CD4-positive, alpha-beta T cell treated with Interferon gamma for 1 hour (primary cell): ENCODE data around the gene ATP5PO.

Experiments used
- DNase-seq: peaks from one replicate; pipeline ENCODE4 v3.0.0-alpha.2; 2020

ATP5PO gene, protein sequence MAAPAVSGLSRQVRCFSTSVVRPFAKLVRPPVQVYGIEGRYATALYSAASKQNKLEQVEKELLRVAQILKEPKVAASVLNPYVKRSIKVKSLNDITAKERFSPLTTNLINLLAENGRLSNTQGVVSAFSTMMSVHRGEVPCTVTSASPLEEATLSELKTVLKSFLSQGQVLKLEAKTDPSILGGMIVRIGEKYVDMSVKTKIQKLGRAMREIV

DNA sequence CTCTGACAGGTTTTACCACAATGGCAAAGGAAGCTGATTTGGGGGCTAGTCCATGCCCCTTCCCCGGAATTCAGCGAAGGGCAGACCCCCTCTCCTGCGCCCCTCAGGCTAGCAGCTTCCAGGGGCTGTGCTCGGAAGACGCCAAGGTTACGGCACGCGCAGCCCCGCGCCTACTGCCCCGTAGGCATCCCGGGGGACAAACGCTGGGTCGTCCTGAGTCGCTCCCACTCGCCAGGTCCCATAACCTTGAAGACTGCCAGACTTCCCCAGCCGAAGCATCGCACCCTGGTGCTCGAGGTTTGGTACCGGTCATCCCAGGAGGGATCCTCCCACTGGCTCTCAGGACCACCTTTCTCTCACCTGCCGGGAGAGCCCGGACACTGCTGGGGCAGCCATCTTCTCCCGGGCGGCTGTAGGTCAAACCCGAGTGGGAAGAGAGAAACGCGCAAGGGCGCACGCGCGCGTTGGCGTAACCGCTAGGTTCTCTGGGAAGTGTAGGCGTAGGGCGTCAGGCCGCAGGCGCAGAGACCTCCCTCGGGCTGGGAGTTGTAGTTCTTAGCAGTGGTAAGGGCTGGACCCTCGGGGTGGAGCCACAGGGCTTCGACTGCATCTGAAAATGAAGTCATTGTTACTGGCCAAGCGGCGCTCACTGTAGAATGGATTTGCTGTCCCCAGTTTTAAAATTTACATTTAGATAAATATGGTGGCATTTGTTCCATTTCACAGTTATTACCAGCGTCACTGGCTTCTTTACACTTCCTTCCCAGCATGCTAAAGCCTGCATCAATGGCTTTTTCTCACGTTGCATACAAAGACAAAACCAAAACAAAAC, at the start of gene ATP5PO:
Gene ATP5PO, minus strand, starts transcription at position 437 of the 832 bp plus-strand sequence. Its CDS starts 41 bp downstream, at position 396.
- DNase-seq = peak; percentile 96

DNA sequence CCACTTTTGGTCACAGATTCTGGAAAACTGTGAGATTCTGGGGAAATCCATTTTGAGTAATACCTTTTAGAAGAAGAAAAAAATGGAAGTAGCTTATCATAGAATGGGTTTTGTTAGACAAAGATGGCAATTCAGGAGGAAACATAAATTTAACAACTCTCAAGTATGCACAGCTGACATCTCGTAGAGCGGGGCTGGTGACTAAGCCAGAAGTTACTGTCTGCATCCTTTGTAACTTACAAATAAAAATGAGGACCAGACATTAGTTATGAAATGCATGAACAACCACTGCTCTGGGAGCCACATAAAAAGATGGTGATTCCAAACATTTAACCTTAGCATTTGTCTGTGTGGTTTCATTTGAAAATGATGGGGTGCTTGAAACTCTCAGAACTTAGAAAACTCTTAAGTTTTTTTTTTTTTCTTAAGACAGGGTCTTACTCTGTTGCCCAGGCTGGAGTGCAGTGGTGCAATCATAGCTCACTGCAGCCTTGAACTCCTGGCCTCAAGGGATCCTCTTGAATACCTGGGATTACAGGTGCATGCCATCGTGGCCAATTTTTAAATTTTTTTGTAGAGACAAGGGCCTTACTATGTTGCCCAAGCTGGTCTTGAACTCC, 49.2 kb upstream of the ATP5PO start:
- no peak for DNase-seq

DNA sequence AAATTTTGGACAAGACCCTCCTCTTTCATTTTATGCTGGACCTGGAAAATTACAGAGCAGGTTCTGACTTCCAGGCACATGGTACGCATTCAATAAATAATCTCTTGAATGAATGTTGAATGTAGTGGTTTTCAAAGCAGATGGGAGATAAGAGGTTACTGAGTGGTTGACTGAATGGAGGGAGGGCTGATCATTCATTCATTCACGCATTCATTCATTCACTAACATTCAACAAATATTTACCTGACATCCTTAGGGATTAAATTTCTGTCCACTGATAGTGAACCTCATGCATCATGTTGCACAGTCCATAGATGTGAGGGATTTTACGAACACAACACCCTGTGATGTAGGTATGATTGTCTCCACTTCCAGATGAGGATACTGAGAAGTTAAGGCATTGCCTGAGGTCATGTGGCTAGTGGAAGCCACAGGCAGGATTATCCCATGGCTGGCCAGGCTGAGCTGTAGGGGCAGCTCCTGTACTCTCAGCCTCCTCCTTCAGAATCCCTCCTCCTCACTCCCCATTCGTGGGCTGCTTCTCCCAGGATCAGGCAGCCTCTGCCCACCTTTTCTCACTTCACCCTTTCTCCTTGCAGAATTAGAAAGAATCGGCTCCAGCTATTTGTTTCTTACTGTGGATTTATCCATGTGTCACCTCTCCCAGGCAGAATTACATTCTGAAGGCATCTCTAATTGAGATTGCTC, 48.4 kb upstream of the ATP5PO start:
- DNase-seq = no peak

DNA sequence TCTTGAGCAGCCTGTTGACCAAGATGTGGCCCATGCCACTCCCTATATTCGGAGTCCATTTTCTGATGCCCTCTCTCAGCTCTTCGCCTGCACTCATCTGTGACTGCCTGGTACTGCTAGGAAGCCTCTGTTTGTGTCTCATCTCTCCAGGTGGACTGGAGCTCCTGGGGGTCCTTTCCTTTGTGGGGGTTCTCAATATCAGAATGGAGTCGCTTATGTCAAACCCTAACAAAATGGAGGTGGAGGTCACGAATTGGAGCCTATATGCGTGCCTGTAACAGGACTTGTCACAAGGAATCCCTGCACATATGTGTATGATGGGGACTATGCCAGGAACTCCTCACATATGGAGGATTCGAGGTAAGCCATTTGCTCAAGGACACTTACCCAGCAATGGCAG, 46.7 kb upstream of the ATP5PO start:
- DNase-seq = no peak

DNA sequence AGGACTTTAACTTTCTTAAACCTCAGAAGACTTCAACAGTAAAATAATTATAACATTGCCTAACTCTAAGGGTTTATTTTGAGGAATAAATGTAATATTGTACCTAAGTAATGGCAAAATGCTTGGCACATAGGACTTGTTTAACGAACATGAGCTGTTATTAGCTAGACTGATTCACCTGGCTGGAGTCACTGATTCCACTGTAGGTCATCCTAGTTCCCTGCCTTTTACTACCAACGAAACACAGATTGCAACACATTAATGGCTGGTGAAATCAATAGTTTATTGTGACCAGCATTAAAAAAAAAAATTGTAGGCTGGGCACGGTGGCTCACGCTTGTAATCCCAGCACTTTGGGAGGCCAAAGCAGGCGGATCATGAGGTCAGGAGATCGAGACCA, 45.5 kb upstream of the ATP5PO start:
- DNase-seq = no peak

DNA sequence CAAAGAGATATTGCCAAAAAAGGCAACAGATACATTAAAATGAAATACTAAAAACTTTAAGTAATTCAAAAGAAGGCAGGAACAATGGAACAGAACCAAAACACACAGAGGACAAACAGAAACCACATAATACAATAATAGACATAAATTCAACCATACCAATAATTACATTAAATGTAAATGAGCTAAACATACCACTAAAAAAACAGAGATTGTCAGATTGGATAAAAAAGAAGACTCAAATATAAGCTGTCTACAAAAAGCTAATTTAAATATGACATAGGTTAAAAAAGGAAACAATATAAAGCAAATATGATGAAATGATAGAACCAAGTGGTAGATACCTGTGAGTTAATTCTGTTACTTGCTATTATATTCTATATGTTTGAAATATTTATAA, 44.1 kb upstream of the ATP5PO start:
- DNase-seq = no peak

DNA sequence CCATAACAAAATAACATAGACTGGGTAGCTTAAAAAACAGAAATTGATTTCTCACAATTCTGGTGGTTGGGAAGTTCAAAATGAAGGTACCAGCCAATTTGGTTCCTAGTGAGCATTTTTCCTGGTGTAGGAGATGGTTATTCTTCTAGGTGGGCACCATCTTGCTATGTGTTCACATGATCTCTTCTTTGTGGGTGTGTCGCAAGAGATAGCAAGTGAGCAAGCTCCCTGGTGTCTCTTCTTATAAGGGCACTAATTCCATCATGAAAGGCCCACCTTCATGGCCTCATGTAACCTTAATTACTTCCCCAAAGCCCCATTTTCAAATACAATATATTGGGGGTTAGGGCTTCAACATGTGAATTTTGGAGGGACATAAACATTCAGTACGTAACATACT, 38.8 kb upstream of the ATP5PO start:
- DNase-seq = no peak

DNA sequence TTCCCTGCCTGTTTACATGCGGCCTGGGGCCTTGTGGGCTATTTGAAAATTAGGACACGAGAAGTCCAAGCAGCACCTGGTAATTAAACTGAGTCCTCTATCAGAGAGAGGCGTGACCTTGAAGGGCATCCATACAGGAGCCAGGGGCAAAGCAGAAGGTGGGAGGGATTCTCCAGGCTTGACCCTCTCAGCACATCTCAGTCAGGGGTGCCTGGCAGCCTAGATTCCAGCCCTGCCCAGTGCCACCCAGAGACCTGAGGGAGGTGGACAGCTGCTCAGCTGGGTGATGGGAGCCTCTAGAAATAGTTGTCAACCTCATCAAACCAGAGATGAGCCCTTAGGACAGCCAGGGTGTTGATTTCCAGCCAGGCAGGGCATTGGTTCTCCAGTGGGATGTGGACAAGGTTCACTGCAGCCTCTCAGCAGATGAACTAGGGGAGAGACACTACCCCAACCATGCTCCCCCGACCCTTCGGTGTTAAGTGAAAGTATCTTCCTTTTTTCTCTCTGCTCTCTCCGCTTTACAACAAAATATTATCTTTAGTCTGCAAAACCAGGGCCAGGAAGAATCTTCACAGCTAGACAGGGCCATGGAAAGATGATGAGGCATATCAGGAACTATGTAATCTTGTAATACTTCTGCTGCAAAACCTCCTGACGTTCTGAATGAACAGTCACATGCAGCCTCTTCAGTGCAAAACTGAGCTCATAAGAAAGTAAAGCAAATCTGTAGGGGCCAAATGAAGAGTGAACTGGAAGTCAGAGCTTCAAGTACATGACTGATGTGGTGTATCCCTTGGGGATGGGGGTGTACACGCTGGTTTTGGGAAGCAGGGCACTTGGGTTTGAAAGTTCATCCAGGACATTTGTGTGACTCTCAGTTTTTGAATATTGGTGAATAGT, 35.9 kb upstream of the ATP5PO start:
- no peak for DNase-seq

DNA sequence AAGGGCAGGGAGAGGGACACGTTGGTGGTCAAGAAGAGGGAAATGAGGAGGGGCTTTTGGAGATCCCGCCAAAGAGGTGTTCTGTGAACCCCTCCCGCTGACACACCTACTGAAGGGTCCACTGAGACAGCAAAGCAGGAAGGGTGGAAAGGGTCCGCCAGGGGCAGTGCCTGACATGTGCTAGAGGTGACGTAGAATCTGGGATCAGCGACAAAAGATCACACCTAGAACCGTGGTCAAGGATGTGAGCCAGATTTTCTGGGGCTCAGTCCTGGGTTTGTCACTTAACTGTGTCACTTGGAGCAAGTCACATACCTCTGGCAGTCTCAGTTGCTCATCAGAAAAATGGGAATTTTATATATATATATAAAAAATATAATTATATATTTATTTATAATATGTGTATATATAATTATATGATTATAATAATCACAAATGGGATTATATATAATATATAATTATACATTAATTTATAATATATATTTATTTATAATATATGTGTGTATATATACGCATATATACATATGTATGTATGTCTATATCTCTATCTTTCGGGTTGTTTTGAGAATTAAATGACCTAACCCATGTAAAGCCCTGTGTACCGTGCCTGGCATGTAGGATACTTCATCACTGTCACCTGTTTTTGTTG, 35.0 kb upstream of the ATP5PO start:
- DNase-seq = no peak

DNA sequence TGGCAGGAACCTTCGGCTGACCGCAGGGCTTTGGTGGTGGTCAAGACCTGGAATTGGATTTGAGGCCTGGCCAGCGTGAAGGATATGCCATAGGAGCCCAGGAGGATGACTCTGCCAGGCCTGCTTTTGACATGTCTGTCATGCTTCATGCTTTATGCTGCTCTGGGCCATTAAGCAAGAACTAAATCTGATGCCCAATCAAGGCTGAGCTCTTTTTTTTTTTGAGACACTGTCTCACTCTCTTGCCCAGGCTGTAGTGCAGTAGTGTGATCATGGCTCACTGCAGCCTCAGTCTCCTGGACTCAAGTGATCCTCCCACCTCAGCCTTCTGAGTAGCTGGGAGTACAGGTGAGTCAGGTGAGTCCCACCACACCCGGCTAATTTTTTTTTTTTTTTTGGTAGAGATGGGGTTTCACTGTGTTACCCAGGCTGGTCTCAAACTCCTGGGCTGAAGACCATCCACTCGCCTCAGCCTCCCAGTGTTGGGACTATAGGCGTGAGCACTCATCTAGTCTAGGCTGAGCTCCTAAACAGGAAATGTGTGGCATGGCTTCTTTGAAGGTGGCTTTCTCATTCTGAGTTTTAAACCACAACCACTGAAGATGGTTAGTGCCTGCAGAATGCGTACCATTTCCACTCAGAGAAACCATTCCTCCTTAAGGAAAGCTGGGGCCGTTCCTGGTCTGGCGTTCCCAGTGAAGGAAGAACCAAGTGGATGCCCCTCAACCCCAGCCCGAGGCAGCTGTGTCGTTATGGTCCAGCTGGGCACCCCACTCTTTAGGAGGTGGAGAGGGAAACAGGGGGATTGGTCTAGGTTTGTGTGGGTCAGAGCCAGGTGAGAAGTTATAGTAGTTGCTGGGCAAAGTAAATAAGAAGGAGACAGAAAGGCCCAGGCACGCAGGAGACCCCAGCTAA, 34.2 kb upstream of the ATP5PO start:
- DNase-seq = peak; percentile 50

DNA sequence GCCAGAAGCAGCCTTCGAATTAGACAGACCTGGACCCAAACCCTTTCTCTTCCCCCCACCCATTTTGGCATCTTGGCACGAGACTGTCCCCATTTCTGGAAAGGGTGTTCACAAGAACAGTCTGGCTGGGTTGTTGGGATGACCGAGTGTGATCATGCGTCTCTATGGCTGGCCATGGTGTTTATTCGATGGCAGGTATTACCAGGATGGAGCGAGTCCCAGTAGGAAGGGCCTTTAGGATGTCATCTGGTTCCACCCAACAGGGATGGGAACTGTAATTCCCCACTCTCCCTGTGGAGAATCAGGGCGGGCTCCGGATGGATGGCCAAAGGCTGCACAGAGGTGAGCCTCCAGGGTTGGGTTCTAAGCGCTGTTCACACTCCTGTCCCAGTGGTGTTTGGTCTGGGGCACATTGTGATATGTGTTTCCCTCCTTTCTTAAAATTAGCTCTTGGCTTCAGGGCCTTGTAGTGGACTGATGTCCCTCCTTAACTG, 33.4 kb upstream of the ATP5PO start:
- DNase-seq = no peak

DNA sequence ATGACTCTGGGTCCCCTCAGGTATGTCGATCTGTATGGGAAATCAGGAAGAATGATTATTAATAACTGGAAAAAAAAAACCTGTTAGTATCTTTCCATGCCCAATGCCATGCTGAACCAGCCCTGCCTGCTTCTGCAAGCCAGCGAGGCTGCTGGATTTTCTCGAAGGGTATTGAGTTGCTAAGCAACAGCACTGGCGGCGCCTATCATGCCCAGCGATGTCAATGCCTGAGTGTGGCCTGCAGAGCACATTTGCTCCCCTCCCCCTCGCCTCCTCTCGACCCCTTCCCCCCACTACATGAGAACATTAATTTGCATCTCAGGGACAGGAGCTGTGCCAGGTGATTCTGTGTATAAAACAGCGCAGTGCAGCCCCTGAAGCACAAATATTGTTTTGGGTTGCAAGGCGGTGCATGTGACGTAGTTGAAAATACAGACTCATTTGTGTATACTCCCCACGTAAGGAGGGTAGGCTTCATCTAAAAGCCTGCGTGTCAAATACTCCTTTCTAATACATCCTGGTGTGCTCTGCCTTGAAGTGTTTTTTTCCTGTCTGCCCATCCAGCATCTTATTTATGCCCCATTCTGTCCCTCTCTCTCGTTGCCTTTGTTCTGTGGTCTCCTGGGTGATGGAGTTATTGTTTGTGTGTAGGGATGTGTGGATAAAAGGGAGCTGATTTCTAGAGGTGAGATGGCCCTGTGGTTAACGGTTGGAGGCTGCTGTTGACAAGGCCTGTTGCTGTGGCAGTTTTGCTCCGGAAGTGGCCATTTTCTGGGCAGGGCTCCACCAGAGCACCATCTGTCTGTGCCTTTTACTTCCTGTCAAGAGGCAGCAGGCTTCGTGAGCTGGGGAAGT, 32.7 kb upstream of the ATP5PO start:
- DNase-seq = peak; percentile 91

DNA sequence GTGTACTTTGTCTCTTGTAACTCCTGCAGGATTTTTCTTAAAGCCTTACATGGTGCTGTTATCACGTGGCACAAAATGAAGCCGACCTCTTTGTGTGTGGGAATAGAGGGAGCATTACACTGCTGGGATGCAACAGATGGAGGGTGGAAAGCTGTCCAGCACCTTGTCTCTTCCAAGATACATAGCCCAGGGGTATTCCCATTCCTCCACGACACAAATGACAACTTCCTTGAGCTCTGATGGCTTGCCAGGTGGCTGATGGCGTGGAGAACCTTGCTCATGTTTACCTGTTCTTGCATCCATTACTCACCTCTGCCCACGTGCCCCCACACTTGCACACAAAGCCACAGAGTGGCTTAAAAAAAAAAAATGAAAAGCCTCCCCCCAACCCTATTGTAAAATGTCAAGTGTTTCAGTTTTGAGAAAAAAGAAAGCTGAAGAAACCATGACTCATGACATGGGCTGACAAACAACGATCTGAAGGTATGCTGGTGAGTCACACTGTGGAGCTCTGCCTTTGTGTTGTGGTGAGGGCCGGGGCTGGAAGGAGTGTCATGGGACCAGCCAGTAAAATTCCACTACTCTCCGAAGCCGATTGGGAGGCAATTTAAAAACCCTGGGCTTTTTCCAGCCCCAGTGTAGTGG, 32.0 kb upstream of the ATP5PO start:
- DNase-seq = peak; percentile 87

DNA sequence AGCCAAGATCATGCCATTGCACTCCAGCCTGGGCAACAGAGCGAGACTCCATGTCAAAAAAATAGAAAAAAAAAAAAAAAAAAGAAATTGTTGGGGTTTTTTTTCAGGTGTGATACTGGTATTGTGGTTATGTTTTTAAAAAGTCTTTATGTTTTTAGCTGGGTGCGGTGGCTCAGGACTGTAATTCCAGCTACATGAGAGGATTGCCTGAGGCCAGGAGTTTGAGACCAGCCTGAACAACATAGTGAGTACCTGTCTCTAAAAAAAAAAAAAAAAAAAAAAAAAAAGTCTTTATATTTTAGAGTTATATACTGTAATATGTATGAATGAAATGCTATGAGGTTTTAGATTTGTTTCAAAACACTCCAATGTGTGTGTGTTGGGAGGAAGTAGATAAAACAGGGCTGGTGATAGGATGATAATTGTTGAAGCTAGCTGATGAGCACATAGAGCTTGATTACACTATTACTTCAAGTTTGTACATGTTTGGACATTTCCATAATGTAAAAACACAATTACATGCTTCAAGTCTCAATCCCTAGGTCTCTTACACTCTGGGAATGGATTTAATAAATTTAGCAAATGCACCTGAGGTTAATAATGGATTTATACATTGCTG, 30.2 kb upstream of the ATP5PO start:
- DNase-seq = no peak

DNA sequence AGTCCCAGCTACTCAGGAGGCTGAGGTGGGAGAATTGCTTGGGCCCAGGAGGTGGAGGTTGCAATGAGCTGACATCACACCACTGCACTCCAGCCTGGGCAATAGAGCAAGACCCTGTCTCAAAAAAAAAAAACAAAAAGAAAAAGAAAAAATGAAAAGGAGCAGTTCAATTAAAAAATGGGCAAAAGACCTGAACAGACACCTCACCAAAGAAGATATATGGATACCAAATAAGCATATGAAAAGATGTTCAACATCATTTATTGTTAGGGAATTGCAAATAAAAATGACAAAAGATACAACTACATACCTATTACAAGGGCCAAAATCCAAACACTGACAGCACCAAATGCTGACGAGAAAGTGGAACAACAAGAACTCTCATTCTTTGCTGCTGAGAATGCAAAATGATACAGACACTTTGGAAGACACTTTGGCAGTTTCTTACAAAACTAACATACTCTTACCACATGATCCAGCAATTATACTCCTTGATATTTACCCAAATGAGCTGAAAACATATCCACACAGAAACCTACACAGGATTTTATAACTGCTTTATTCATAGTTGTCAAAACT, 28.7 kb upstream of the ATP5PO start:
- DNase-seq = no peak

DNA sequence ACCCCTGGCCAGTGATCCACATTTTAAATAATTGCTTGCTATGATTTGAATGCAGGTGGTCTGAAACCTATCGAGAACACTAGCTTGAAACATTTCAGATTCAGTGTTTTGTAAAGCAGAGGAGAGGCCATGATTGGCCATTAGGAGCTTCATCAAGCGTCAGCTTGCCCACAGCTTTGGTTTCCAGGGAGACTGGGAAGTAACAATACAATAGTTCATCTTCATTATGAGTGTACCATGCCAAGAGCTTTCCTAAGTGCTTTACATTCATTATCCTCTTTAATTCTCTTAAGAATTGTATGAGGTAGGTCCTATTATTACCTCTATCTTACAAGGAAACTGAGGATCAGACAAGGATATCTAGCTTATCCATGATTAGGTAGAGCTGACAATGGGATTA, 27.7 kb upstream of the ATP5PO start:
- DNase-seq = no peak

DNA sequence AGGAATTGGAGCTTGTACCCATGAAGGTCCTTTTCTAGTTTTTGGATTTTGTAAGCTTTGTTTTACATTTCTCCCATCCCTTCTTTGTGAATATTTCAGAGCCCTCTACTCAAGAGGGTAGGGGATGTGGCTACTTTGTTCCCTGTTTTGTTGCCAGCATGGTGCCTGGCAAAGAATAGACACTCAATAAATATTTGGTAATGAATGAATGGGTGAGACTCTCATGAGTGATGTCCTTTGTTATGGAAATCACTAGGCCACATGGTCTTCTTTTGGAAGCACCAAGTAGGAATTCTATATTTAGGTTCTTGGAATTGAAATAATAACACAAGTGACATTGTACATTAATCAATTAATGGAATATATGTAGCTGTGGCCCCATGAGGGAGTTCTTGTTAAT, 26.8 kb upstream of the ATP5PO start:
- DNase-seq = no peak

DNA sequence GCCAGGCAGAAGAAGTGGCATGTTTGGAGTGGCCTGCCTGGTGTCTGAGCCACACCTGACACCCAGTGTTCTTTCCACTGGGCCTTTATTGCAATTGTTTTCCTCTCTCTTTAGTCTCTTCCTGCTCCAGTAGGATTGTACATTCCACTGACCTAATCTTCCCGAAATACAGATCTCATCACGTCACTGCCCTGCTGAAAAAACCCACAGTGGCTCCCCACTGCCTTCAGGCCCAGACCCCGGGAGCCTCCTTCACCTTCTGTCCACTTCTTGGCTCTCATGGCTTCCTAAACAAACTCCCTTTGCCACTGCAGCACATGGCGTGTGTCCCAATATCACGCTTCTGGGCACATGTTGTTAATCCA, 25.3 kb upstream of the ATP5PO start:
- DNase-seq = no peak
